HG02970 (cell line): ENCODE results near the gene TSR2.

ENCODE experiments used
- ATAC-seq: cut with Tn5 transposase; IDR thresholded peaks from one replicate; pipeline ENCODE4 v1.9.1; 2021; ENCODE audit warnings: mild to moderate bottlenecking, moderate library complexity, moderate number of reproducible peaks; ENCODE audit not compliant: unreplicated experiment, low FRiP score

The TSR2 gene

GRCh38 chrX:54439960-54440871, at the start of gene TSR2:
Gene TSR2, plus strand, starts transcription at chrX:54440404. Its CDS starts 18 bp downstream, at chrX:54440422.
- peak; percentile 94 for ATAC-seq

- ATAC-seq = no peak
Measured at GRCh38 chrX:54397113-54397512, 43.1 kb upstream of the TSR2 start.

GRCh38 chrX:54407266-54407665, 32.9 kb upstream of the TSR2 start:
- no peak for ATAC-seq

GRCh38 chrX:54411732-54412131, 28.5 kb upstream of the TSR2 start:
- no peak for ATAC-seq

- no peak for ATAC-seq
Measured at GRCh38 chrX:54413753-54414152, 26.5 kb upstream of the TSR2 start.

GRCh38 chrX:54415534-54416350, 24.5 kb upstream of the TSR2 start:
- no peak for ATAC-seq

- no peak for ATAC-seq
Measured at GRCh38 chrX:54416965-54417364, 23.2 kb upstream of the TSR2 start.

GRCh38 chrX:54419559-54420302, 20.5 kb upstream of the TSR2 start:
- ATAC-seq = no peak

GRCh38 chrX:54422168-54422567, 18.0 kb upstream of the TSR2 start:
- ATAC-seq = no peak

- ATAC-seq = no peak
Measured at GRCh38 chrX:54423161-54423888, 16.9 kb upstream of the TSR2 start.

- ATAC-seq = no peak
Measured at GRCh38 chrX:54427837-54428424, 12.3 kb upstream of the TSR2 start.

- no peak for ATAC-seq
Measured at GRCh38 chrX:54430519-54430918, 9.7 kb upstream of the TSR2 start.

- no peak for ATAC-seq
Measured at GRCh38 chrX:54435121-54435520, 5.1 kb upstream of the TSR2 start.

- ATAC-seq = no peak
Measured at GRCh38 chrX:54442790-54443189, 2.6 kb downstream of the TSR2 start.

- no peak for ATAC-seq
Measured at GRCh38 chrX:54444752-54445151, 4.5 kb downstream of the TSR2 start.

- no peak for ATAC-seq
Measured at GRCh38 chrX:54446084-54446483, 5.9 kb downstream of the TSR2 start.

GRCh38 chrX:54447461-54447860, 7.3 kb downstream of the TSR2 start:
- ATAC-seq = no peak

GRCh38 chrX:54449929-54450328, 9.7 kb downstream of the TSR2 start:
- no peak for ATAC-seq

- ATAC-seq = no peak
Measured at GRCh38 chrX:54452920-54453319, 12.7 kb downstream of the TSR2 start.
